Endothelial cell of umbilical vein (primary cell): ENCODE results near the gene TNS4. TPM values are rescaled to one million over a fixed set of nuclear protein-coding genes. Genes with fewer than 3 reads are reported as not detected.

Experiments
- BruUV-seq: library from RNA; stranded (reverse); fragments of 400-500 nt; replicated peaks from 2 replicates; lab custom pipeline; 2021; lab: Mats Ljungman, UMichigan
- CTCF ChIA-PET: fragments of 300-600, 350-600 bp; sonication (Branson Sonifier 250); formaldehyde crosslinking; loops from one replicate; lab custom pipeline; 2021; ENCODE audit warnings: antibody characterized with exemption, inconsistent platforms; lab: Charles Lee
- POLR2A ChIA-PET: fragments of 300-600, 350-600 bp; sonication (Branson Sonifier 250); formaldehyde crosslinking; loops from one replicate; lab custom pipeline; 2021; ENCODE audit warnings: antibody characterized with exemption, inconsistent platforms; lab: Charles Lee
- DNase-seq: peaks from one replicate; pipeline ENCODE4 v3.0.0-alpha.2; 2011; ENCODE audit warnings: low read depth, low spot score
- FAIRE-seq: peaks from 2 replicates; lab custom pipeline; 2011; peaks lifted over from hg19 to GRCh38; lab: Jason Lieb, UNC
- H2AFZ ChIP-seq: 2 replicates; pipeline ENCODE4 v1.6.0; 2012; ENCODE audit warnings: low read depth, low read length, control low read depth, inconsistent platforms
- H3K27ac ChIP-seq: 2 replicates; pipeline ENCODE4 v1.5.1; 2011; ENCODE audit warnings: low read depth, mild to moderate bottlenecking, control low read depth, low read length, moderate library complexity; ENCODE audit not compliant: insufficient read depth
- H3K27me3 ChIP-seq, 2 experiments: 2 replicates each; pipeline versions ENCODE4 v1.6.0 to v1.6.1; 2011; ENCODE audit warnings: low read length in 2 of 2, mixed read lengths in 1 of 2; ENCODE audit not compliant: control insufficient read depth in 2 of 2, insufficient read depth in 2 of 2
- H3K36me3 ChIP-seq, 2 experiments: 2 replicates in 1 of 2; 3 replicates in 1 of 2; pipeline ENCODE4 v1.5.1; 2011; ENCODE audit warnings: low read length in 2 of 2, mild to moderate bottlenecking in 1 of 2, moderate library complexity in 1 of 2; ENCODE audit not compliant: control insufficient read depth in 2 of 2, insufficient read depth in 2 of 2; ENCODE audit errors: extremely low read depth in 1 of 2
- H3K4me1 ChIP-seq: 3 replicates; pipeline ENCODE4 v1.5.1; 2011; ENCODE audit warnings: mild to moderate bottlenecking, low read length; ENCODE audit not compliant: control insufficient read depth, insufficient read depth; ENCODE audit errors: extremely low read depth
- H3K4me2 ChIP-seq: 2 replicates; pipeline ENCODE4 v1.6.1; 2011; ENCODE audit warnings: low read length, control low read depth, mixed read lengths; ENCODE audit not compliant: insufficient read depth
- H3K4me3 ChIP-seq, 3 experiments: fragments of 200-600 bp in 1 of 3; sonication (generic), shearing (Covaris generic) in 1 of 3; replicated peaks in 1 of 3; 2 replicates each; pipeline ENCODE4 v1.5.1; 2011 to 2016; ENCODE audit warnings: control low read depth in 3 of 3, low read length in 3 of 3, mild to moderate bottlenecking in 2 of 3, inconsistent platforms in 1 of 3, low read depth in 1 of 3, moderate library complexity in 1 of 3; ENCODE audit not compliant: insufficient read depth in 1 of 3
- H3K79me2 ChIP-seq: 2 replicates; pipeline ENCODE4 v1.6.0; 2012; ENCODE audit warnings: low read length, inconsistent platforms; ENCODE audit not compliant: control insufficient read depth, insufficient read depth
- H3K9ac ChIP-seq: replicated peaks from 2 replicates; pipeline ENCODE3; 2011; ENCODE audit warnings: low read length, control low read depth; ENCODE audit not compliant: insufficient read depth; ENCODE audit errors: extremely low read depth
- H3K9me1 ChIP-seq: replicated peaks from 3 replicates; pipeline ENCODE4 v1.6.0; 2011; ENCODE audit warnings: mild to moderate bottlenecking, low read length; ENCODE audit not compliant: control insufficient read depth, insufficient read depth; ENCODE audit errors: extremely low read depth
- H3K9me3 ChIP-seq: replicated peaks from 2 replicates; pipeline ENCODE4 v1.5.1; 2012; ENCODE audit warnings: low read length, inconsistent platforms; ENCODE audit not compliant: control insufficient read depth, insufficient read depth
- H4K20me1 ChIP-seq: replicated peaks from 2 replicates; pipeline ENCODE3; 2011; ENCODE audit warnings: mild to moderate bottlenecking, low read length; ENCODE audit not compliant: control insufficient read depth, insufficient read depth; ENCODE audit errors: extremely low read depth
- EZH2 ChIP-seq: IDR thresholded peaks from 2 replicates; pipeline ENCODE4 v1.6.1; 2012; ENCODE audit warnings: borderline replicate concordance, low read depth, mild to moderate bottlenecking, moderate library complexity, low read length, inconsistent platforms; ENCODE audit not compliant: severe bottlenecking
- FOS ChIP-seq: IDR thresholded peaks from 2 replicates; pipeline ENCODE4 v1.6.1; 2011; ENCODE audit warnings: mild to moderate bottlenecking, low read length, moderate library complexity, borderline replicate concordance; ENCODE audit not compliant: insufficient read depth
- GATA2 ChIP-seq: IDR thresholded peaks from 2 replicates; pipeline ENCODE4 v1.7.0; 2011; ENCODE audit warnings: low read depth, mild to moderate bottlenecking, moderate library complexity, mixed read lengths, low read length; ENCODE audit not compliant: insufficient read length, insufficient read depth
- JUN ChIP-seq: IDR thresholded peaks from 2 replicates; pipeline ENCODE4 v1.6.1; 2011; ENCODE audit warnings: borderline replicate concordance, low read depth; ENCODE audit not compliant: insufficient read length, insufficient read depth
- MAX ChIP-seq: IDR thresholded peaks from 2 replicates; pipeline ENCODE4 v1.6.1; 2011; ENCODE audit not compliant: insufficient read depth, insufficient read length
- MYC ChIP-seq: IDR thresholded peaks from one replicate; pipeline ENCODE4 v1.6.1; 2011; ENCODE audit warnings: mild to moderate bottlenecking, low read depth, low read length
- POLR2A ChIP-seq: IDR thresholded peaks from 2 replicates; pipeline ENCODE4 v1.6.1; 2012; ENCODE audit warnings: low read depth, mild to moderate bottlenecking, control low read depth, low read length
- POLR2AphosphoS5 ChIP-seq: IDR thresholded peaks from 2 replicates; pipeline ENCODE4 v1.6.1; 2012; ENCODE audit warnings: low read depth, mild to moderate bottlenecking, control low read depth, low read length, moderate library complexity; ENCODE audit not compliant: insufficient read depth
- dilution Hi-C: fragments of 300-500 bp; cut with MboI; formaldehyde crosslinking; loops from one replicate; pipeline ENCODE4 v1.15.0; 2019; ENCODE audit warnings: low sequenced_read_pairs; ENCODE audit not compliant: extremely low pct_ligation_motif_present
- intact Hi-C: fragments of 100-400 bp; cut with micrococcal nuclease; formaldehyde crosslinking; loops from one replicate; pipeline ENCODE4 v1.10.0; 2022
- polyA plus RNA-seq, 4 experiments: library from polyadenylated mRNA; depleted of rRNA in 3 of 4; stranded (reverse) in 3 of 4; unstranded in 1 of 4; fragments of >200 nt; gene quantifications; 2 replicates each; pipeline versions ENCODE4 v1.2.1 to v1.2.3, GENCODE V29; 2011 to 2012; ENCODE audit warnings: missing spikeins in 1 of 4
- total RNA-seq: library from RNA; stranded (reverse); gene quantifications from 2 replicates; pipeline ENCODE4 v1.2.3, GENCODE V29; 2021
- TF ChIP-seq, protein P1 (sequence below), 2 donors: IDR thresholded peaks; 1 replicate in 1 of 2; 2 replicates in 1 of 2; pipeline ENCODE4 v1.5.1; 2011; ENCODE audit warnings: low read length in 2 of 2, mild to moderate bottlenecking in 2 of 2, moderate library complexity in 2 of 2, control low read depth in 1 of 2, inconsistent platforms in 1 of 2, low read depth in 1 of 2; ENCODE audit not compliant: insufficient read depth in 1 of 2; ENCODE audit errors: extremely low read depth in 1 of 2

TNS4 gene
- total and polyA plus RNA-seq, 2 donors (not counting 3 experiments of a cell fraction or from before 2014, with no cell fraction given), result not detected

DNA sequence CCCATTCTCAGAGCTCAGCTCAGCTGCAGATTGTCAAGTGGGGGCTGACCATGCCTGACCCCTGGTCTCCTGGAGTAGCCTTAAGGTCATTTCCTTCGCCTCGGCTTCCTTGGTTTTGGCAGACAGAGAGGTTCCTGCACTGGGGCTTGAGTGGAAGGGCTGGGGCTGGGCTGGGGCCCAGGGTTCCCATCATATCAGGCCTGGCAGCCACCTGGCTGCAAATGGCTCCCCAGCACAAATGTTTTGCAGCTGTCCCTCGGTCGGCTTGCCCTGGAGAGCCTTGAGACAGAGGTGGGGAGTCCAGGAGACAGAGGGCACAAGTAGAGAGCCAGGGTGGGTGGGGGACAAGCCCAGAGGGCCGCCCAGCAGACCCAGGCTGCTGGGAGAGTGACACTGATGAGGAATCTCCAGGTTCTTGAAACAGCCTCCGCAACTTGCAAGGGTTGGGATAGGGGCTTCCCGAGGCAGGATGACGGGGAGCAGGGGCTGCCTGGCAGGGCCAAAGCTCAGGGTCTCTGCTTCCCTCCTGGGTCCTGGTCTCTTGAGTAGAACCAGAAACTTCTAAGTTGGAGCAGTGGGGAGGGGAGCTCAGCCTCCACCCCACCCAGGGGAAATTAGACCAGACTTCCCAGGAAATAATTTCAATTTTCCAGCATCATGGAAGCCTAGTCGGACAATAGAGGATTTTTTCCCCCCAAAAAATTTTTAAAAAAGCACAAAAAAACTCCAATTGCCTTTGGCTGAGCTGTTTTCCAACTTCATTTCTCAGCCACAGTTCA, 38.9 kb downstream of the TNS4 start:
- no peak overlapping the region for H3K9ac ChIP-seq
- H3K9me1 ChIP-seq, result no peaks in the 10 kb centered on the region
- ChIA-PET CTCF (interaction anchor here (0.8 to 5.9 kb wide), 4 partner anchors 12 to 14 kb away, joined by 3 to 43 read pairs (median 17); no protein-coding TSS in a partner anchor), POLR2A (no interaction called here)
- no peaks in the 10 kb centered on the region for H4K20me1 ChIP-seq
- H3K4me2 ChIP-seq, result no peak overlapping the region
- no peaks in the 10 kb centered on the region for H3K9me3 ChIP-seq
- no TSS peak for BruUV-seq
- H3K27ac ChIP-seq, result no peak overlapping the region
- dilution Hi-C loops, result no loop called here
- peaks cover 0 to 17% of the 10 kb centered on the region in 2 experiments for H3K36me3 ChIP-seq
- no peak overlapping the region for H2AFZ ChIP-seq
- no peak overlapping the region for H3K4me3 ChIP-seq
- no peaks in the 10 kb centered on the region for H3K79me2 ChIP-seq
- DNase-seq (no peak), FAIRE-seq (no peak)
- no peaks in the 10 kb centered on the region for H3K4me1 ChIP-seq
- TF ChIP-seq MYC (no peak), POLR2A (no peak), EZH2 (no peak), MAX (no peak), GATA2 (no peak), POLR2AphosphoS5 (no peak), JUN (no peak), FOS (no peak)
- TF ChIP-seq, protein P1, sequence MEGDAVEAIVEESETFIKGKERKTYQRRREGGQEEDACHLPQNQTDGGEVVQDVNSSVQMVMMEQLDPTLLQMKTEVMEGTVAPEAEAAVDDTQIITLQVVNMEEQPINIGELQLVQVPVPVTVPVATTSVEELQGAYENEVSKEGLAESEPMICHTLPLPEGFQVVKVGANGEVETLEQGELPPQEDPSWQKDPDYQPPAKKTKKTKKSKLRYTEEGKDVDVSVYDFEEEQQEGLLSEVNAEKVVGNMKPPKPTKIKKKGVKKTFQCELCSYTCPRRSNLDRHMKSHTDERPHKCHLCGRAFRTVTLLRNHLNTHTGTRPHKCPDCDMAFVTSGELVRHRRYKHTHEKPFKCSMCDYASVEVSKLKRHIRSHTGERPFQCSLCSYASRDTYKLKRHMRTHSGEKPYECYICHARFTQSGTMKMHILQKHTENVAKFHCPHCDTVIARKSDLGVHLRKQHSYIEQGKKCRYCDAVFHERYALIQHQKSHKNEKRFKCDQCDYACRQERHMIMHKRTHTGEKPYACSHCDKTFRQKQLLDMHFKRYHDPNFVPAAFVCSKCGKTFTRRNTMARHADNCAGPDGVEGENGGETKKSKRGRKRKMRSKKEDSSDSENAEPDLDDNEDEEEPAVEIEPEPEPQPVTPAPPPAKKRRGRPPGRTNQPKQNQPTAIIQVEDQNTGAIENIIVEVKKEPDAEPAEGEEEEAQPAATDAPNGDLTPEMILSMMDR (IDR thresholded peaks at IDR 0.05; ENCODE audit: extremely low read depth in 1 of 2, insufficient read depth in 1 of 2, low read depth in 1 of 2, low read length in 2 of 2), result no peak
- peaks cover 0 to 6% of the 10 kb centered on the region in 2 experiments for H3K27me3 ChIP-seq
- intact Hi-C loops, result no loop called here
